Measurements from ENCODE around the gene PRKD2. TPM values are rescaled to one million over a fixed set of nuclear protein-coding genes. Genes with fewer than 3 reads are reported as not detected.
A peak's percentile ranks its signal among the peaks of the same experiment; 100 is the strongest.

Gene PRKD2
- total RNA-seq, 1 experiment from 2014 or later, result 100 TPM

DNA sequence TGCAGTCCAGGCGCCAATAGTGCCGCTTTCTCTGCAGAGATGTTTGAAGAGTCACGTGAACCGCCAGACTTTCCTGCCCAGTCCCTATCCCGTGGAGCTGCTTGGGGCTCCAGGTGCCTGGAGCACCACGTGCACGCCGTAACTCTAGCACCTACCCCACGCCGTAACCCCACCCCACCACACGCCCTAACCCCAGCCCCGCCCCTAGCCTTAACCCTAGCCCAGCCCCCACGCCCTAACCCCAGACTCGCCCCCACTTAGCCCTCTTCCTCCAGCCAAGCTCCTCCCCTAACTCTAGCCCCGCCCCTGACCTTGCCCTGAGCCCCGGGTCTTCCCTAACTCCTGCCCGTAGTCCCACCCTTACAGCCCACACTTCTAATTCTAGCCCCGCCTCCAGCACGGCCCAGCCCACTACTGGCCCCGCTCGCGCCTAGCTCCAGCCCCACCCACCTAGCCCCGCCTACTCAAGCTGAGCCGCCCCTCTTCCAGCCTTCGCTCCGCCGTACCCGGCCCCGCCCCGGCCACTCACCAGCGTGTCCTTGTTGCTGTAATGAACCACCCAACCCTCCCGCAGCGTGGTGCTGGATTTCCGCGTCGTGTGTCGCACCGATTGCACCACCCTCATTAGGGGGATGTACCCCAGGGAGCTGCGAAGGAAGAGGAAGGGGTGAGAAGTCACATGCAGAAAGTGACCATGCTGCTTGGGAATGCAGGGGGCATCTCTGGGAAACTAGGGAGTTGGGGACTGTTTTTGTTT is 19.5 kb downstream of the PRKD2 start:
- peak; percentile 100 for DNase-seq (ENCODE audit: low spot score)
- peak overlapping the region; percentile 55 for H3K4me3 Mint-ChIP-seq
- ChIA-PET CTCF (interaction anchor here (0.6 to 2.2 kb wide), 28 partner anchors 9 to 181 kb away, joined by 3 to 30 read pairs (median 4); partner anchors contain the start of genes DACT3 and PRKD2), POLR2A (interaction anchor here (0.5 to 2.0 kb wide), 7 partner anchors 9 to 139 kb away, joined by 3 to 12 read pairs (median 5); partner anchors contain the start of genes CALM3 and PRKD2)
- TF ChIP-seq, protein P1, sequence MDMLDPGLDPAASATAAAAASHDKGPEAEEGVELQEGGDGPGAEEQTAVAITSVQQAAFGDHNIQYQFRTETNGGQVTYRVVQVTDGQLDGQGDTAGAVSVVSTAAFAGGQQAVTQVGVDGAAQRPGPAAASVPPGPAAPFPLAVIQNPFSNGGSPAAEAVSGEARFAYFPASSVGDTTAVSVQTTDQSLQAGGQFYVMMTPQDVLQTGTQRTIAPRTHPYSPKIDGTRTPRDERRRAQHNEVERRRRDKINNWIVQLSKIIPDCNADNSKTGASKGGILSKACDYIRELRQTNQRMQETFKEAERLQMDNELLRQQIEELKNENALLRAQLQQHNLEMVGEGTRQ (CRISPR knock-in tag; IDR thresholded peaks at IDR 0.05), result peak; percentile 83
- TF ChIP-seq, protein P2, sequence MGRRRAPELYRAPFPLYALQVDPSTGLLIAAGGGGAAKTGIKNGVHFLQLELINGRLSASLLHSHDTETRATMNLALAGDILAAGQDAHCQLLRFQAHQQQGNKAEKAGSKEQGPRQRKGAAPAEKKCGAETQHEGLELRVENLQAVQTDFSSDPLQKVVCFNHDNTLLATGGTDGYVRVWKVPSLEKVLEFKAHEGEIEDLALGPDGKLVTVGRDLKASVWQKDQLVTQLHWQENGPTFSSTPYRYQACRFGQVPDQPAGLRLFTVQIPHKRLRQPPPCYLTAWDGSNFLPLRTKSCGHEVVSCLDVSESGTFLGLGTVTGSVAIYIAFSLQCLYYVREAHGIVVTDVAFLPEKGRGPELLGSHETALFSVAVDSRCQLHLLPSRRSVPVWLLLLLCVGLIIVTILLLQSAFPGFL (CRISPR knock-in tag; IDR thresholded peaks at IDR 0.05; ENCODE audit: borderline replicate concordance), result no peak
- TF ChIP-seq TEAD1 (CRISPR knock-in tag; IDR thresholded peaks at IDR 0.05), result no peak
- TF ChIP-seq, protein P3, sequence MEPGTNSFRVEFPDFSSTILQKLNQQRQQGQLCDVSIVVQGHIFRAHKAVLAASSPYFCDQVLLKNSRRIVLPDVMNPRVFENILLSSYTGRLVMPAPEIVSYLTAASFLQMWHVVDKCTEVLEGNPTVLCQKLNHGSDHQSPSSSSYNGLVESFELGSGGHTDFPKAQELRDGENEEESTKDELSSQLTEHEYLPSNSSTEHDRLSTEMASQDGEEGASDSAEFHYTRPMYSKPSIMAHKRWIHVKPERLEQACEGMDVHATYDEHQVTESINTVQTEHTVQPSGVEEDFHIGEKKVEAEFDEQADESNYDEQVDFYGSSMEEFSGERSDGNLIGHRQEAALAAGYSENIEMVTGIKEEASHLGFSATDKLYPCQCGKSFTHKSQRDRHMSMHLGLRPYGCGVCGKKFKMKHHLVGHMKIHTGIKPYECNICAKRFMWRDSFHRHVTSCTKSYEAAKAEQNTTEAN (CRISPR knock-in tag; IDR thresholded peaks at IDR 0.05), result no peak
- TF ChIP-seq ESRRA (CRISPR knock-in tag; IDR thresholded peaks at IDR 0.05; ENCODE audit: borderline replicate concordance), result no peak
- TF ChIP-seq ZNF416 (CRISPR knock-in tag; IDR thresholded peaks at IDR 0.05), result no peak
- peak; percentile 78; the same call in 1 of the 2 replicates for TF ChIP-seq FOXK1 (CRISPR knock-in tag; IDR thresholded peaks at IDR 0.05)
- TF ChIP-seq RORB (CRISPR knock-in tag; IDR thresholded peaks at IDR 0.05), result no peak
- TF ChIP-seq, protein P4, sequence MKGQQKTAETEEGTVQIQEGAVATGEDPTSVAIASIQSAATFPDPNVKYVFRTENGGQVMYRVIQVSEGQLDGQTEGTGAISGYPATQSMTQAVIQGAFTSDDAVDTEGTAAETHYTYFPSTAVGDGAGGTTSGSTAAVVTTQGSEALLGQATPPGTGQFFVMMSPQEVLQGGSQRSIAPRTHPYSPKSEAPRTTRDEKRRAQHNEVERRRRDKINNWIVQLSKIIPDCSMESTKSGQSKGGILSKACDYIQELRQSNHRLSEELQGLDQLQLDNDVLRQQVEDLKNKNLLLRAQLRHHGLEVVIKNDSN (CRISPR knock-in tag; IDR thresholded peaks at IDR 0.05), result peak; percentile 85
- TF ChIP-seq FOXP1 (CRISPR knock-in tag; IDR thresholded peaks at IDR 0.05; ENCODE audit: borderline replicate concordance), result peak; percentile 53; the same call in 1 of the 2 replicates
- TF ChIP-seq, protein P5, sequence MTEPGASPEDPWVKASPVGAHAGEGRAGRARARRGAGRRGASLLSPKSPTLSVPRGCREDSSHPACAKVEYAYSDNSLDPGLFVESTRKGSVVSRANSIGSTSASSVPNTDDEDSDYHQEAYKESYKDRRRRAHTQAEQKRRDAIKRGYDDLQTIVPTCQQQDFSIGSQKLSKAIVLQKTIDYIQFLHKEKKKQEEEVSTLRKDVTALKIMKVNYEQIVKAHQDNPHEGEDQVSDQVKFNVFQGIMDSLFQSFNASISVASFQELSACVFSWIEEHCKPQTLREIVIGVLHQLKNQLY (CRISPR knock-in tag; IDR thresholded peaks at IDR 0.05), result no peak
- TF ChIP-seq TCF7 (CRISPR knock-in tag; IDR thresholded peaks at IDR 0.05; ENCODE audit: low read depth), result no peak
- no peak for TF ChIP-seq RELA (CRISPR knock-in tag; IDR thresholded peaks at IDR 0.05; ENCODE audit: borderline replicate concordance)
- TF ChIP-seq, protein P6, sequence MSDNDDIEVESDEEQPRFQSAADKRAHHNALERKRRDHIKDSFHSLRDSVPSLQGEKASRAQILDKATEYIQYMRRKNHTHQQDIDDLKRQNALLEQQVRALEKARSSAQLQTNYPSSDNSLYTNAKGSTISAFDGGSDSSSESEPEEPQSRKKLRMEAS (CRISPR knock-in tag; IDR thresholded peaks at IDR 0.05), result peak; percentile 53; the same call in 1 of the 2 replicates
- TF ChIP-seq, protein P7, sequence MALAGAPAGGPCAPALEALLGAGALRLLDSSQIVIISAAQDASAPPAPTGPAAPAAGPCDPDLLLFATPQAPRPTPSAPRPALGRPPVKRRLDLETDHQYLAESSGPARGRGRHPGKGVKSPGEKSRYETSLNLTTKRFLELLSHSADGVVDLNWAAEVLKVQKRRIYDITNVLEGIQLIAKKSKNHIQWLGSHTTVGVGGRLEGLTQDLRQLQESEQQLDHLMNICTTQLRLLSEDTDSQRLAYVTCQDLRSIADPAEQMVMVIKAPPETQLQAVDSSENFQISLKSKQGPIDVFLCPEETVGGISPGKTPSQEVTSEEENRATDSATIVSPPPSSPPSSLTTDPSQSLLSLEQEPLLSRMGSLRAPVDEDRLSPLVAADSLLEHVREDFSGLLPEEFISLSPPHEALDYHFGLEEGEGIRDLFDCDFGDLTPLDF (CRISPR knock-in tag; IDR thresholded peaks at IDR 0.05), result no peak
- no peak for TF ChIP-seq JAZF1 (CRISPR knock-in tag; IDR thresholded peaks at IDR 0.05)
- TF ChIP-seq SP1 (CRISPR knock-in tag; conservative IDR thresholded peaks at IDR 0.05), result peak; percentile 77
- TF ChIP-seq ZNF219 (CRISPR knock-in tag; IDR thresholded peaks at IDR 0.05; ENCODE audit: borderline replicate concordance), result no peak
- H3K27me3 Mint-ChIP-seq (ENCODE audit: low read depth), result no peaks in the 10 kb centered on the region
- ATAC-seq, result peak; percentile 99
- peaks cover 11% of the 10 kb centered on the region for H3K4me1 Mint-ChIP-seq
- peaks cover 69% of the 10 kb centered on the region for H3K36me3 Mint-ChIP-seq
- no peaks in the 10 kb centered on the region; the same call in 1 of the 2 replicates for H3K9me3 Mint-ChIP-seq
- H3K27ac Mint-ChIP-seq, result peak overlapping the region; percentile 97
